NCI-H2171 (cell line): ENCODE results near the gene UBE2Q2.
A peak's percentile ranks its signal among the peaks of the same experiment; 100 is the strongest.
"Not testable (repeated sequence)": the region's sequence is repeated elsewhere in the genome, so short reads cannot be mapped to it uniquely, and the experiment has no call there.

Experiments
- DNase-seq: peaks from one replicate; lab custom pipeline; 2025; lab: John Stamatoyannopoulos, UW

Gene UBE2Q2

GRCh38 chr15:75823860-75824613 is 19.2 kb upstream of the UBE2Q2 start:
- DNase-seq = no peak

- no peak for DNase-seq
These were observed 15.6 kb upstream of the UBE2Q2 start for GRCh38 chr15:75827691-75828090.

- DNase-seq = no peak
These were observed 14.8 kb upstream of the UBE2Q2 start for GRCh38 chr15:75828429-75828828.

GRCh38 chr15:75830910-75831805 is 12.1 kb upstream of the UBE2Q2 start:
- no peak for DNase-seq

DNA sequence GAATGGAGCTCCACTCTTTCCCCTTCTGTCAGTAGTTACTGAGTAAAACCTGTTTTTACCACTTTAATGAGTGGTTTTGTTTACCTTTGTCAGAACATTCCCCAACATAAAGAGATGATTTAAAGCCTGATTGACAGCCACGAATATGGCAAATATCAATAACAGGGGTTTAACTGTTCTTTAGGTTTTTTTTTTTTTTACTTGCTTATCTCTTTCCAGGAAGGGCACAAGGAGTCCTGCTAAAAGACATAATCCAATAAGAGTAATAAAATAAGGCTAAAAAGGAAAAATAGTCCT is 11.5 kb upstream of the UBE2Q2 start:
- no peak for DNase-seq

- no peak for DNase-seq
These were observed 11.1 kb upstream of the UBE2Q2 start for GRCh38 chr15:75832114-75832513.

- DNase-seq = peak; percentile 37
These were observed 9.2 kb upstream of the UBE2Q2 start for GRCh38 chr15:75834021-75834420.

DNA sequence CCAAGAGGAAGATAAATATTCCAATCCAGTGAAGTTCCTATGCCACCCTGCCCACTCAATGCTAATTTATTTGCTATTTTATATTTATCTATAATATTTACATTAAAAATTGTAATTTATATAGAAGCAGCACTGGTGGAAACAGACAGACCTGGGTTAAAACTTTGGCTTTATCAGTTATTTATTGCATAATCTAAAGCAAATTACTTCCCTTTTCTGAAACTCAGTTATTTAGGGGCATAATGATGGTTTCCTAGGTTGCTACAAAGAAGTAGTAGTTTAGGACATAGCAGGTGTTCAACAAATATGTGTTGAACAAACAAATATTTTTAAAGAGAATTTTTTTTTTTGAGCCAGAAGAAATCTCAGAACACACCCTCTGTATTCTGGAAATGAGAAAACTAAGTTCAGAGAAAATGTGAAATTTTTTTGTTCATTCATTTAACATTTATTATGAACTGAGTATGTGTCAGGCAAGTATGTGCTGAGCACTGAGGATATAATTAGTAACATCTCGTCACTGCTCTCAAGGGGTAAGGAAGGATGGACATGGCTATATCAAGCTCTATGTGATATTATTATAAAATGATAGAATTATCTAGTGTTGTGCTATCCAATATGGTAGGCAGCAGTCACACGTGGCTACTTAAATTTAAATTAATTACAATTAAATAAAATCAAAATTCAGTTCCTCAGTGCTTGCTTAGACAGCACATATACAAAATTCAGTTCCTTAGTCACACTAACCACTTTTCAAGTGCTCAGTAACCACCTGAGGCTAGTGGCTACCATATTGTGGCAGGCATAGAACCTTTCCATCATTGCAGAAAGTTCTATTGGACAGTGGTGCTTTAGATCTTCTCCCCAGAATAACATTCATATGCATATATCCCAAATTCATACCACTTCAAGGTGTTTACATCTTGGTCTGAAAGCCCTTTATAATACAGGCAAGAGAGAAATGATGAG is 7.0 kb upstream of the UBE2Q2 start:
- no peak for DNase-seq

DNA sequence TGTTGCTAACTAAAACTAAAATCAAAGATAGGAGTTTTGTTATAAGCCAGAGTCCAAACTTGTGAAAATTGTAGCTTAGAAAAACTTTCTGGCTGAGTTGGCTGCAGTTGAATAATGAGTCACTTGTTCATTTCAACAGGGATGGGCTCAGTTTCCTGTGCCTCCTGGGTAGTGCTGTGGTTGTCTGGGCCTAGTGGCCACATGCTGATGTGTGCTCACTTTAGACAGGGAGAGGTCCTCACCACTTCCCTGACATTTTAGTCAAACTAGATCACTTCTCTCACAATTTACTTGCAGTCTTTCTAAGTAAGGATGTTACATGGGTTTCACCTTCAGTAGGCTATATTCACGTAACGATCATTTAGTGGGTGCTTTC is 6.3 kb upstream of the UBE2Q2 start:
- DNase-seq = no peak

- DNase-seq = peak; percentile 10
These were observed 2.6 kb upstream of the UBE2Q2 start for GRCh38 chr15:75840659-75841058.

DNA sequence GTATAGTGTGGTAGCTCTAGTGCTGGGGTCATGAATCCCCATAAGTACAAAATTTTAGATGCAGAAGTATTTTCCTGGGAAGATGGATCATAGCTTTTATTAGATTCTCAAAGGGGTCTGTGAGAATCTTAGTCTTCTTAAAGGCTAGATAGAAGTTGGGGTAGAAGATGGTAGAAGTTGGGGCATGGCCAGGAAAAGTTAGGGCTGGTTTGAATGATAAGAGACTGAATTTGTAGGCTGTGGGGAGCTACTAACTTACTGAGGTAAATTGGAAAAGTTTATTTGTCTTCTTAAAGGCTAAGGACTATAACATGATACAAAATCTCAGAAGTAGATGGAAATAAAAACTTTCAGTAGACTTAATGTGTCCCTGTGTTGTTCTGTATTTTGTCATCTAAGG is 1.6 kb upstream of the UBE2Q2 start:
- DNase-seq = no peak

GRCh38 chr15:75843678-75844581 is 683 bp downstream of the UBE2Q2 start:
- peak; percentile 55 for DNase-seq

DNA sequence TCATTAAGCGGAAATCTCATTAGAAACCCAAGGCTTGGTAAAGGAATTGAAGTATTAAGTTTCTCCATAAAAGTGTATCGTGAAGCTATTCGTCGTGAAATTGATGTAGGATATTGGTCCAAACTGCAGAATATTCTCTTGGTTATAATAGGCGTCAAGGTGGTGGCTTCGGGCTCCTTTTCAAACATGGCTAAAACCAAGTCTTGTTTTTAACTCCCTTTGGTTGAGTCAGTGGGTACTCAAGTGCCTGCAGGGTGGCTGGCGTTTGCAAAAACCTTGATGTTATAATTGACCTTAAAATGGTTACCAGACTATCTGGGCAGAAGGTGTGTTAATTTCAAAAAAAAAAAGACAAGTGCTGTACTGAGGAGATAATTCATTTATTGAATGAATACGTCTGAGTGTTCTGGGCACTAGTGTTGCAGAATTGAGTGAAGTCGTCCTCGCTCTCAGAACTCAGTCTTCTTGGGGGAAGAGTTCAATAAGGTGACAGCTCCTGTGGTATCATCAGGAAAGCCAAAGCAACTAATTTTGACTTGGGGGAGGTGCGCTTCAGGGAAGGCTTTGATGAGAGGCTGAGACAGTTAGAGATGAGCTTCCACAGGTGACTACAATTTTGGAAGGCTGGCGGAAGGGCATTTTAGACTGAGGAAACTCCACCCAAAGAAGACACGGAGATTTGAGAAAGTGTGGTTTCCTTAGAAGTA is 1.5 kb downstream of the UBE2Q2 start:
- DNase-seq = no peak

- DNase-seq = no peak
These were observed 5.9 kb downstream of the UBE2Q2 start for GRCh38 chr15:75849167-75849566.

- no peak for DNase-seq
These were observed 7.5 kb downstream of the UBE2Q2 start for GRCh38 chr15:75850708-75851107.

GRCh38 chr15:75851566-75851965 is 8.3 kb downstream of the UBE2Q2 start:
- not testable (repeated sequence) for DNase-seq

- DNase-seq = no peak
These were observed 14.6 kb downstream of the UBE2Q2 start for GRCh38 chr15:75857886-75858285.

DNA sequence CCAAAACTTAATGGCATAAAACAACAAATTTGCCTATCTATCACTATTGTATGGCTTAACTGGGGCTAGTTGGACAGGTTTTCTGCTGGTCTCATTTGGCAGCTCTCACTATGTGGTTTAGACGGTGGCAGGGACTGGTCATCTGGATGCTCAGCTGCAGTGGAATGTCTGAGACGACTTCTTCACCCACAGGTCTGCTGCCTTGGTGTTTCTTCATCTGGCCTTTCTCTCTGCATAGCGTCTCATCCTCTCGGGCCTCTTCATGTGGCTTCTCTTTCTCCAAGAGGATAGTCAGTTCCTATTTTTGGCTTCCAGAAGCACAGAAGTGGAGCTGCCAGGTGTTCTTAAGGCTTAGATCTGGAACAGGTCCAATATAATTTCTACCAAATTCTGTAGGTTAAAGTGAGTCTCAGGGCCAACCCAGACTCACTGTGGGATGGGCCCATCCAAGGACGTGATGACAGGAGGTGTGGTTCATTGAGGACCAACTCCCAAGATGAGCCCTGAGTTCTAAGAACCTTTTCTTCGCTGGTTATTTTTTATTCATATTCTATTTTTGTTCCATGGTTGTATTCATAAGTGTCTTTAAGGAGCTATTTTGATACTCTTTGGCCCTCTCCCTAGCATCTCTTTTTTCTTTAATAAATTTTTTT is 18.6 kb downstream of the UBE2Q2 start:
- DNase-seq = no peak

- no peak for DNase-seq
These were observed 19.5 kb downstream of the UBE2Q2 start for GRCh38 chr15:75862796-75863195.
